Measurements from ENCODE around the gene KLF9. TPM values are rescaled to one million over a fixed set of nuclear protein-coding genes. Genes with fewer than 3 reads are reported as not detected.
A peak's percentile ranks its signal among the peaks of the same experiment; 100 is the strongest.

KLF9 gene
- total RNA-seq, 4 donors from 2014 or later: 286 to 387 (median 351) TPM

GRCh38 chr9:70382709-70383605 lies 31.5 kb downstream of the KLF9 start:
- H3K9me3 ChIP-seq: no peaks in the 10 kb centered on the region
- H3K36me3 ChIP-seq: peaks cover 0 to 45% (median 0%) of the 10 kb centered on the region in 3 donors

GRCh38 chr9:70382046-70382708 lies 32.3 kb downstream of the KLF9 start:
- peaks cover 0 to 37% (median 0%) of the 10 kb centered on the region in 3 donors for H3K36me3 ChIP-seq
- DNase-seq (ENCODE audit: low spot score in 2 of 2): no peak
- TF ChIP-seq CTCF (IDR thresholded peaks at IDR 0.05) (no peak), EP300 (IDR thresholded peaks at IDR 0.05) (peak in 1 of 2 donors; percentile 37)
- no peak overlapping the region for H3K4me3 ChIP-seq
- H3K4me1 ChIP-seq: peaks cover 0 to 54% (median 12%) of the 10 kb centered on the region in 4 donors
- no peaks in the 10 kb centered on the region for H3K9me3 ChIP-seq
- no peak overlapping the region for H3K27ac ChIP-seq
- no peaks in the 10 kb centered on the region for H3K27me3 ChIP-seq
- WGBS, 2 donors: 74 to 87% methylated on average over 6 of the region's 6 CpGs

More at GRCh38 chr9:70382709-70383605, 31.5 kb downstream of the KLF9 start:
- Histone ChIP-seq H3K27me3 (no peaks in the 10 kb centered on the region), H3K27ac (peak overlapping the region in 2 of 4 donors; percentile 13 to 18), H3K4me3 (no peak overlapping the region), H3K4me1 (peaks cover 0 to 61% (median 12%) of the 10 kb centered on the region in 4 donors)
- TF ChIP-seq CTCF (IDR thresholded peaks at IDR 0.05) (no peak), EP300 (IDR thresholded peaks at IDR 0.05) (peak in 1 of 2 donors; percentile 21), POLR2A (IDR thresholded peaks at IDR 0.05) (no peak)
- WGBS, 2 donors: 68 to 72% methylated on average over 9 of the region's 9 CpGs
- no peak for DNase-seq (ENCODE audit: low spot score in 2 of 2)

GRCh38 chr9:70374962-70375618 lies 39.4 kb downstream of the KLF9 start:
- no peak for DNase-seq (ENCODE audit: low spot score in 2 of 2)
- H3K27ac ChIP-seq: peak overlapping the region in 2 of 4 donors; percentile 25 to 33
- no peak for TF ChIP-seq EP300 (IDR thresholded peaks at IDR 0.05)
- no peak for TF ChIP-seq CTCF (IDR thresholded peaks at IDR 0.05)
- no peak for TF ChIP-seq POLR2A (IDR thresholded peaks at IDR 0.05)
- peaks cover 0 to 11% (median 2%) of the 10 kb centered on the region in 4 donors for H3K4me1 ChIP-seq
- WGBS, 2 donors: 60 to 73% methylated on average over 17 of the region's 17 CpGs
- no peak overlapping the region for H3K4me3 ChIP-seq
- H3K36me3 ChIP-seq: no peaks in the 10 kb centered on the region
- H3K27me3 ChIP-seq: no peaks in the 10 kb centered on the region
- H3K9me3 ChIP-seq: no peaks in the 10 kb centered on the region

- no peak for DNase-seq (ENCODE audit: low spot score in 2 of 2)
- Histone ChIP-seq H3K4me1 (no peaks in the 10 kb centered on the region), H3K9me3 (no peaks in the 10 kb centered on the region), H3K27me3 (no peaks in the 10 kb centered on the region), H3K4me3 (no peak overlapping the region), H3K36me3 (peaks cover 0 to 6% (median 0%) of the 10 kb centered on the region in 3 donors), H3K27ac (no peak overlapping the region)
- TF ChIP-seq EP300 (IDR thresholded peaks at IDR 0.05): no peak
- no peak for TF ChIP-seq CTCF (IDR thresholded peaks at IDR 0.05)
- TF ChIP-seq POLR2A (IDR thresholded peaks at IDR 0.05): no peak
- WGBS, 2 donors: 75 to 84% methylated on average over 6 of the region's 6 CpGs
These were observed 47.0 kb downstream of the KLF9 start for GRCh38 chr9:70367305-70367930.
